Thoracic aorta (tissue), 2 donors: ENCODE data around the gene ATPAF1. TPM values are rescaled to one million over a fixed set of nuclear protein-coding genes. Genes with fewer than 3 reads are reported as not detected.
"Not testable (repeated sequence)": the region's sequence is repeated elsewhere in the genome, so short reads cannot be mapped to it uniquely, and the experiment has no call there.

Experiments used
- ATAC-seq: fragments of 150-250 bp; one replicate; pipeline ENCODE4 v1.8.0; 2017; ENCODE audit warnings: low read depth; ENCODE audit not compliant: insufficient number of reproducible peaks, low FRiP score
- DNase-seq: peaks from one replicate; pipeline ENCODE4 v3.0.0-alpha.2; 2020; ENCODE audit warnings: low spot score
- H3K27ac ChIP-seq, 2 donors: fragments of 200-600 bp; sonication (generic); 1 replicate in 1 of 2; 2 replicates in 1 of 2; pipeline ENCODE4 v1.5.1; 2016; ENCODE audit warnings: mild to moderate bottlenecking in 2 of 2, moderate library complexity in 2 of 2
- H3K27me3 ChIP-seq: fragments of 200-600 bp; sonication (generic); replicated peaks from 2 replicates; pipeline ENCODE4 v1.6.0; 2016; ENCODE audit warnings: mild to moderate bottlenecking; ENCODE audit not compliant: insufficient read depth
- H3K36me3 ChIP-seq: fragments of 200-600 bp; sonication (generic); one replicate; pipeline ENCODE4 v1.5.1; 2016
- H3K4me1 ChIP-seq, 2 donors: fragments of 200-600 bp; sonication (generic); 1 replicate in 1 of 2; 2 replicates in 1 of 2; pipeline versions ENCODE4 v1.5.1 to v1.6.0; 2016; ENCODE audit warnings: low read depth in 2 of 2, mild to moderate bottlenecking in 1 of 2; ENCODE audit not compliant: control insufficient read depth in 1 of 2
- H3K4me3 ChIP-seq: fragments of 200-600 bp; sonication (generic); 2 replicates; pipeline ENCODE4 v1.5.1; 2016; ENCODE audit warnings: mild to moderate bottlenecking
- H3K9me3 ChIP-seq: fragments of 200-600 bp; sonication (generic); 2 replicates; pipeline ENCODE4 v1.5.1; 2016
- total RNA-seq, 2 donors: library from RNA; depleted of rRNA; stranded (reverse); fragments of >200 nt; gene quantifications; one replicate each; pipeline versions ENCODE4 v1.1.0 to v1.2.3, GENCODE V29; 2016
- TF ChIP-seq, protein P1 (sequence below): fragments of 200-600 bp; sonication (generic); IDR thresholded peaks from one replicate; pipeline ENCODE4 v1.5.1; 2019; ENCODE audit warnings: antibody characterized with exemption

Gene ATPAF1
- total RNA-seq, 2 donors from 2014 or later: 38.5 to 55.6 TPM

DNA sequence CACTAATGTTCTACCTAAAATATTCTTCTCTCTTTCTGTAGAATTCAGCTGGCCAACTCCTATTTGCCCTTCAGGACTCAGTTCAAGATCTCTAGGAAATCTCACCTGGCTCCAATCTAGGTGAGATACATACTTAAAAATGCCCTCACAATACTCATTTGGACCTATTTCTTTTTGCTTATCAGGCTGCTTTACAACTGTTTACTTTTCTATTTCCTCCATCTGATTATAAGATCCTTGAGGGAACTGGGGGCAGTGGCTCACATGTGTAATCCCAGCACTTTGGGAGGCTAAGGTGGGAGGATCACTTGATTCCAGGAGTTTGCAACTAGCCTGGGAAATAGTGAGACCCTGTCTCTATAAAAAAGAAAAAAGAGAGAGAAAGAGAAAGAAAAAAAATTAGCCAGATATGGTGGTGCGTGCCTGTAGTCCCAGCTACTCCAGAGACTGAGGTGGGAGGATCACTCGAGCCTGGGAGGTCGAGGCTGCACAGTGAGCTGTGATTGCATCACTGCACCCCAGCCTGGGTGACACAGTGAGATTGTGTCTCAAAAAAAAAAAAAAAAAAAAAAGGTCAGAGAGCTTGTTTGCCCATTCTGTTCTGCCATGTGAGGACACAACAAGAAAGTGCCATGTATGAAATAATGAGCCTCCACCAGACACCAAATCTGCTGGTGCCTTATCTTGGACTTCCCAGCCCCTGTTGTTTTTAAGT is 35.9 kb upstream of the ATPAF1 start:
- TF ChIP-seq, protein P1, sequence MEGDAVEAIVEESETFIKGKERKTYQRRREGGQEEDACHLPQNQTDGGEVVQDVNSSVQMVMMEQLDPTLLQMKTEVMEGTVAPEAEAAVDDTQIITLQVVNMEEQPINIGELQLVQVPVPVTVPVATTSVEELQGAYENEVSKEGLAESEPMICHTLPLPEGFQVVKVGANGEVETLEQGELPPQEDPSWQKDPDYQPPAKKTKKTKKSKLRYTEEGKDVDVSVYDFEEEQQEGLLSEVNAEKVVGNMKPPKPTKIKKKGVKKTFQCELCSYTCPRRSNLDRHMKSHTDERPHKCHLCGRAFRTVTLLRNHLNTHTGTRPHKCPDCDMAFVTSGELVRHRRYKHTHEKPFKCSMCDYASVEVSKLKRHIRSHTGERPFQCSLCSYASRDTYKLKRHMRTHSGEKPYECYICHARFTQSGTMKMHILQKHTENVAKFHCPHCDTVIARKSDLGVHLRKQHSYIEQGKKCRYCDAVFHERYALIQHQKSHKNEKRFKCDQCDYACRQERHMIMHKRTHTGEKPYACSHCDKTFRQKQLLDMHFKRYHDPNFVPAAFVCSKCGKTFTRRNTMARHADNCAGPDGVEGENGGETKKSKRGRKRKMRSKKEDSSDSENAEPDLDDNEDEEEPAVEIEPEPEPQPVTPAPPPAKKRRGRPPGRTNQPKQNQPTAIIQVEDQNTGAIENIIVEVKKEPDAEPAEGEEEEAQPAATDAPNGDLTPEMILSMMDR: no peak
- H3K4me3 ChIP-seq: no peak overlapping the region
- H3K27me3 ChIP-seq: no peaks in the 10 kb centered on the region
- no peaks in the 10 kb centered on the region for H3K4me1 ChIP-seq
- no peaks in the 10 kb centered on the region for H3K9me3 ChIP-seq
- no peak overlapping the region for H3K27ac ChIP-seq
- DNase-seq (no peak), ATAC-seq (no peak)
- H3K36me3 ChIP-seq: peaks cover 11% of the 10 kb centered on the region

DNA sequence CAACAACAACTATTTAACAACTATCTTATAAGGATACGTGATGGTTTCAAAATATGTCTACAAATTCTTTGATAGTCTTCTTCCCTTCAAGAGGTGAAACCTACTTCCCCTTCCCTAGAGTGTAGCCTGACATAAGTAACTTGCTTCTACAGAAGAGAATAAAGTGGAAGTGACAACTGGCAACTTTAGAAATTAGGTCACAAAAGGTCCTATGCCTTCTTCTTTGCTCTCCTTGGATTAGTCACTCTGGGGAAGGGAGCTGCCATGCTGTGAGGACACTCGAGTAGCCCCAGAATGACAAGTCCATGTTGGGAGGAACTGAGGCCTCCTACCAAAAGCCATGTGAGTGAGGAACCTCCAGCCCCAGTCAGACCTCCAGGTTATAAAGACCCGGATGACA is 31.5 kb upstream of the ATPAF1 start:
- no peaks in the 10 kb centered on the region for H3K4me1 ChIP-seq
- H3K27ac ChIP-seq: no peak overlapping the region
- H3K36me3 ChIP-seq: peaks cover 15% of the 10 kb centered on the region
- no peak for DNase-seq
- no peak for ATAC-seq
- H3K4me3 ChIP-seq: no peak overlapping the region
- H3K27me3 ChIP-seq: no peaks in the 10 kb centered on the region
- TF ChIP-seq, protein P1: no peak
- no peaks in the 10 kb centered on the region for H3K9me3 ChIP-seq

DNA sequence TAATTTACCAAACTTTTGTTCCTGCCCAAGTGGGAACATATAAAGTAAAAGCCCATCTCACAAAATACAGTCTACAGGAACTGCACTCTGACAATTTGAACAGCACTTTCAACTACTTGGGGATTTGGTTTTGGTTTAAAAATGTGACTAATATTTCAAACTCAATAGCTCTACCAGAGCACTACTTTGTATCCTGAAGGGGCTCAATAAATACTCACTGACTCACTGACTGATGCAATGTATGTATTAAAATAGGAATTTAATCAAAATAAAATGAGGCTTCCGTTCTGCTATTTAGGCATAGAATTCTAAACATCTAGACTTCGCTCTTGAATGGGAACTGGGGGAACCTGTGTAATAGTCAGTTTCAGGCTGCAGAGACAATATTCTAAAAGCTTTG is 28.9 kb upstream of the ATPAF1 start:
- DNase-seq: no peak
- TF ChIP-seq, protein P1: no peak
- Histone ChIP-seq H3K4me1 (peaks cover 0 to 10% of the 10 kb centered on the region in 2 donors), H3K27ac (no peak overlapping the region), H3K4me3 (no peak overlapping the region), H3K9me3 (no peaks in the 10 kb centered on the region), H3K36me3 (peaks cover 18% of the 10 kb centered on the region), H3K27me3 (no peaks in the 10 kb centered on the region)
- no peak for ATAC-seq

DNA sequence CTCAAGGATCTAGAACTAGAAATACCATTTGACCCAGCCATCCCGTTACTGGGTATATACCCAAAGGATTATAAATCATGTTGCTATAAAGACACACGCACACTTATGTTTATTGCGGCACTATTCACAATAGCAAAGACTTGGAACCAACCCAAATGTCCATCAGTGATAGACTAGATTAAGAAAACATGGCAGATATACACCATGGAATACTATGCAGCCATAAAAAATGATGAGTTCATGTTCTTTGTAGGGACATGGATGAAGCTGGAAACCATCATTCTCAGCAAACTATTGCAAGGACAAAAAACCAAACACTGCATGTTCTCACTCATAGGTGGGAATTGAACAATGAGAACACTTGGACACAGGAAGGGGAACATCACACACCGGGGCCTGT is 26.5 kb upstream of the ATPAF1 start:
- H3K27me3 ChIP-seq, H3K9me3 ChIP-seq, DNase-seq, H3K27ac ChIP-seq, H3K4me3 ChIP-seq, ATAC-seq: not testable (repeated sequence)
- Histone ChIP-seq H3K36me3 (peaks cover 34% of the 10 kb centered on the region), H3K4me1 (peaks cover 0 to 10% of the 10 kb centered on the region in 2 donors)

DNA sequence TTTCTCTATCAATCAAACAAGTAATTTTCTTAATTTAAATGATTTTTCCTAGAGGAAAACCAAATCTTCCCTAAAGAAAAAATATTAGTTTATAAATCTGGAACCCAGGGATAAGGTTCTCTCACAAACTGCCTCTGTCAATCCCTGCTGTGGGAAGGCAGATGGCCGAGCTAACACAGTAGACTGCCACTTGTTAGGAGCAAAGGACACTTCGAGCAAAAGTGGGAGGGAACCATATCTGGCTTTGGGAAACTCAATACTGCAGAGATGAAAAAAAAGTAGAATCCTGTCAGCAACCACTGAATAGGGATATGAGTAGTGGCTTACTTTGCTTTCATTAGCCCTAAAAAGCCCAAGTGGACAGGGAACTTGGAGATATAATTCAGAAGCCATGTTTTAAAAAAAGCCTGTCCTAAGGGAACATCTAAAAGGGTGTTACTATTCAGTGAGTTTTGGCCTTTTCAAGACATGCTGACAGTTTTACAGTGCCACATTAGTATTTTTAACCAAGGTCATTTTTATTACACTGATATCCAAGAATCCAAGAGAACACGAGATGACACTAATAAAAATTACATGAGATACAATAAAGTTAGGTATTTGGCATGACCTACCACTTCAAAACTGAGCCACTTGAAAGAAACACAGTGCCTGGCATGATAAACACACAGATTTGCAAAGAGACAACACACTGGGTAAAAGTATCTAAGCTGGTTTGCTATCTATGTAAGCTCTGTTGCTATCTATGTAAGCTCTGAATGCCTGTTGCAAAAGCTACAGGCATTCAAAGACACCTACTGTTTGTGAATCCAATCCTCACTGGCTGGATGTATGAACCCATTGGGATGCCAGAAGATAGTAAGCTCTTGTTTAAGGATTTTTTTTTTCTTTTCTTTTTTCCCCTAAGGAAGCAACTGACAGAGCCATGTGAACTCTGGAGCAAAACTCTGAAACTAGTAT is 24.9 kb upstream of the ATPAF1 start:
- Histone ChIP-seq H3K27ac (no peak overlapping the region), H3K4me3 (no peak overlapping the region), H3K36me3 (peaks cover 40% of the 10 kb centered on the region), H3K27me3 (no peaks in the 10 kb centered on the region), H3K4me1 (peaks cover 0 to 13% of the 10 kb centered on the region in 2 donors), H3K9me3 (no peaks in the 10 kb centered on the region)
- TF ChIP-seq, protein P1: no peak
- ATAC-seq (no peak), DNase-seq (no peak)
